K562 (cell line): ENCODE results near the gene LCN1. TPM values are rescaled to one million over a fixed set of nuclear protein-coding genes. Genes with fewer than 3 reads are reported as not detected.
A peak's percentile ranks its signal among the peaks of the same experiment; 100 is the strongest.

Experiments
- ATAC-seq: fragments of 200-7000 bp; cut with Tn5 transposase; 3 replicates; pipeline ENCODE4 v1.9.1; 2020; ENCODE audit warnings: moderate library complexity
- BruUV-seq: library from RNA; stranded (reverse); fragments of 400-500 nt; replicated peaks from 2 replicates; lab custom pipeline; 2021; lab: Mats Ljungman, UMichigan
- CTCF ChIA-PET: fragments of 300-600 bp; formaldehyde crosslinking; extraction: SDS; loops from one replicate; lab custom pipeline; 2021; ENCODE audit warnings: low intra/inter-chr PET ratio; lab: Yijun Ruan, JAX
- POLR2A ChIA-PET: fragments of 300-600, 350-650 bp; sonication (Branson Sonifier 250); formaldehyde crosslinking; extraction: SDS; loops from one replicate; lab custom pipeline; 2021; ENCODE audit warnings: antibody characterized with exemption, inconsistent platforms; lab: Yijun Ruan, JAX
- DNase-seq, 4 experiments: peaks; one replicate each; pipeline versions ENCODE4 v3.0.0 to v3.0.0-alpha.2; 2011 to 2018; ENCODE audit warnings: low spot score in 3 of 4, mixed read lengths in 3 of 4; ENCODE audit errors: extremely low read depth in 1 of 4
- FAIRE-seq: peaks from 2 replicates; lab custom pipeline; 2011; peaks lifted over from hg19 to GRCh38; lab: Jason Lieb, UNC
- H2AFZ ChIP-seq: 2 replicates; pipeline ENCODE4 v1.6.0; 2011; ENCODE audit warnings: low read depth, low read length, control low read depth, inconsistent platforms
- H3K27ac ChIP-seq: fragments of 200-600 bp; 3 replicates; pipeline ENCODE4 v1.8.0; 2011; ENCODE audit warnings: low read depth, mild to moderate bottlenecking, control low read depth, inconsistent platforms, low read length, moderate library complexity, mixed read lengths; ENCODE audit errors: extremely low read depth
- H3K27me3 ChIP-seq, 2 experiments: fragments of 300-600 bp in 1 of 2; 2 replicates in 1 of 2; 3 replicates in 1 of 2; pipeline versions ENCODE4 v1.6.0 to v1.8.0; 2011; ENCODE audit warnings: inconsistent platforms in 2 of 2, low read length in 2 of 2, mild to moderate bottlenecking in 1 of 2, mixed read lengths in 1 of 2, moderate library complexity in 1 of 2; ENCODE audit not compliant: control insufficient read depth in 2 of 2, insufficient read depth in 2 of 2
- H3K36me3 ChIP-seq: fragments of 300-600 bp; 3 replicates; pipeline ENCODE4 v1.8.0; 2011; ENCODE audit warnings: mild to moderate bottlenecking, low read length, inconsistent platforms; ENCODE audit not compliant: control insufficient read depth, insufficient read depth
- H3K4me1 ChIP-seq, 2 experiments: fragments of 200-600 bp in 1 of 2; replicated peaks in 1 of 2; 2 replicates in 1 of 2; 3 replicates in 1 of 2; pipeline versions ENCODE4 v1.5.1 to v1.8.0; 2011; ENCODE audit warnings: inconsistent platforms in 2 of 2, low read length in 2 of 2, mild to moderate bottlenecking in 1 of 2, mixed read lengths in 1 of 2, moderate library complexity in 1 of 2; ENCODE audit not compliant: control insufficient read depth in 2 of 2, insufficient read depth in 2 of 2
- H3K4me2 ChIP-seq: 2 replicates; pipeline ENCODE4 v1.6.1; 2011; ENCODE audit warnings: low read length, control low read depth, inconsistent platforms, mixed read lengths; ENCODE audit not compliant: insufficient read depth
- H3K4me3 ChIP-seq: fragments of 200-600 bp; sonication (generic), shearing (Covaris generic); 2 replicates; pipeline ENCODE4 v1.5.1; 2016; ENCODE audit warnings: control low read depth, inconsistent platforms
- H3K79me2 ChIP-seq: fragments of 200-600 bp; 3 replicates; pipeline ENCODE4 v1.8.0; 2011; ENCODE audit warnings: low read length, inconsistent platforms; ENCODE audit not compliant: control insufficient read depth, insufficient read depth
- H3K9ac ChIP-seq, 2 experiments: 2 replicates each; pipeline versions ENCODE4 v1.6.0 to v1.6.1; 2011; ENCODE audit warnings: low read depth in 2 of 2, low read length in 2 of 2, control low read depth in 1 of 2, inconsistent platforms in 1 of 2, mild to moderate bottlenecking in 1 of 2, mixed read lengths in 1 of 2; ENCODE audit not compliant: insufficient read depth in 1 of 2
- H3K9me1 ChIP-seq: one replicate; pipeline ENCODE4 v1.6.0; 2011; ENCODE audit warnings: inconsistent platforms, mild to moderate bottlenecking, low read length, moderate library complexity; ENCODE audit not compliant: control insufficient read depth, insufficient read depth
- H3K9me3 ChIP-seq: replicated peaks from 2 replicates; pipeline ENCODE4 v1.5.1; 2011; ENCODE audit warnings: low read depth, low read length, inconsistent platforms; ENCODE audit not compliant: control insufficient read depth, insufficient read depth
- H4K20me1 ChIP-seq: replicated peaks from 2 replicates; pipeline ENCODE4 v1.6.1; 2011; ENCODE audit warnings: low read length, inconsistent platforms, mixed read lengths; ENCODE audit not compliant: control insufficient read depth, insufficient read depth
- ETS2 ChIP-seq: IDR thresholded peaks from 2 replicates; pipeline ENCODE4 v1.6.1; 2016; ENCODE audit warnings: borderline replicate concordance, missing genetic modification characterization, mild to moderate bottlenecking, moderate library complexity, missing compliant biosample characterization; ENCODE audit not compliant: poor library complexity, severe bottlenecking
- MTA2 ChIP-seq: fragments of 450-650 bp; IDR thresholded peaks from 2 replicates; pipeline ENCODE4 v1.6.1; 2016; ENCODE audit warnings: low read depth
- PML ChIP-seq: IDR thresholded peaks from 2 replicates; pipeline ENCODE4 v1.6.1; 2012; ENCODE audit warnings: low read length, inconsistent platforms
- TFE3 ChIP-seq: fragments of 450-650 bp; formaldehyde crosslinking; IDR thresholded peaks from 2 replicates; pipeline ENCODE4 v1.4.0; 2020; ENCODE audit warnings: mild to moderate bottlenecking, mixed read lengths
- VEZF1 ChIP-seq: fragments of 200-800 bp; sonication (Bioruptor generic); IDR thresholded peaks from 2 replicates; pipeline ENCODE4 v1.6.1; 2017; ENCODE audit warnings: missing genetic modification characterization, missing compliant biosample characterization
- ZNF133 ChIP-seq: fragments of 250-450 bp; sonication (Bioruptor Pico); IDR thresholded peaks from 2 replicates; pipeline ENCODE4 v1.4.0; 2020; ENCODE audit warnings: mild to moderate bottlenecking
- ZNF174 ChIP-seq: fragments of 250-450 bp; sonication (Bioruptor Pico); IDR thresholded peaks from 2 replicates; pipeline ENCODE4 v1.4.0; 2020; ENCODE audit warnings: mild to moderate bottlenecking
- WGBS: fragments of 100-300 bp; shearing (Covaris generic); methylation state at CpG from one replicate; pipeline ENCODE4 v1.1.6; 2016; ENCODE audit warnings: low coverage, mixed read lengths; ENCODE audit not compliant: insufficient coverage; ENCODE audit errors: missing lambda C conversion rate; 5-methylcytosine and 5-hydroxymethylcytosine counted together
- in situ Hi-C: fragments of 300-500 bp; cut with MboI; formaldehyde crosslinking; loops from 4 replicates; pipeline ENCODE4 v1.15.0; 2018; ENCODE audit warnings: inconsistent platforms, mixed read lengths
- intact Hi-C: fragments of 100-400 bp; cut with micrococcal nuclease; formaldehyde crosslinking; loops from 2 replicates; pipeline ENCODE4 v1.14.2; 2022
- polyA plus RNA-seq, 8 experiments: library from polyadenylated mRNA; depleted of rRNA in 4 of 8; stranded (reverse) in 5 of 8; unstranded in 3 of 8; fragments of >200 nt; fragmentation: Nextera tagmentation in 2 of 8; fragmentation: Illumina TruSeq in 1 of 8; extraction: Ambion mirVana in 2 of 8; extraction: Trizol in 1 of 8; gene quantifications; 2 replicates each; pipeline versions ENCODE4 v1.2.1 to v1.2.3, GENCODE V29; 2011 to 2014; ENCODE audit warnings: inconsistent platforms in 1 of 8, missing spikeins in 1 of 8
- total RNA-seq, 7 experiments: library from RNA; depleted of rRNA in 6 of 7; stranded (reverse); fragments of >200 nt in 6 of 7; fragmentation: Illumina TruSeq in 2 of 7; extraction: Trizol in 2 of 7; gene quantifications; 2 replicates each; pipeline versions ENCODE4 v1.2.1 to v1.2.3, GENCODE V29; 2011 to 2021; ENCODE audit warnings: low replicate concordance in 1 of 7
- TF ChIP-seq, protein P1 (sequence below): sonication (generic); formaldehyde crosslinking; IDR thresholded peaks from 2 replicates; pipeline ENCODE4 v1.8.1; 2023; ENCODE audit warnings: missing genetic modification reagents, mild to moderate bottlenecking, borderline replicate concordance
- TF ChIP-seq, protein P2 (sequence below): fragments of 450-650 bp; IDR thresholded peaks from 2 replicates; pipeline ENCODE4 v1.7.1; 2018; ENCODE audit warnings: mild to moderate bottlenecking, low read depth; ENCODE audit not compliant: partially characterized antibody

LCN1 gene
- total and polyA plus RNA-seq, 9 of the 15 experiments (the other 6 are each of a cell fraction or from before 2014, with no cell fraction given) = not detected

DNA sequence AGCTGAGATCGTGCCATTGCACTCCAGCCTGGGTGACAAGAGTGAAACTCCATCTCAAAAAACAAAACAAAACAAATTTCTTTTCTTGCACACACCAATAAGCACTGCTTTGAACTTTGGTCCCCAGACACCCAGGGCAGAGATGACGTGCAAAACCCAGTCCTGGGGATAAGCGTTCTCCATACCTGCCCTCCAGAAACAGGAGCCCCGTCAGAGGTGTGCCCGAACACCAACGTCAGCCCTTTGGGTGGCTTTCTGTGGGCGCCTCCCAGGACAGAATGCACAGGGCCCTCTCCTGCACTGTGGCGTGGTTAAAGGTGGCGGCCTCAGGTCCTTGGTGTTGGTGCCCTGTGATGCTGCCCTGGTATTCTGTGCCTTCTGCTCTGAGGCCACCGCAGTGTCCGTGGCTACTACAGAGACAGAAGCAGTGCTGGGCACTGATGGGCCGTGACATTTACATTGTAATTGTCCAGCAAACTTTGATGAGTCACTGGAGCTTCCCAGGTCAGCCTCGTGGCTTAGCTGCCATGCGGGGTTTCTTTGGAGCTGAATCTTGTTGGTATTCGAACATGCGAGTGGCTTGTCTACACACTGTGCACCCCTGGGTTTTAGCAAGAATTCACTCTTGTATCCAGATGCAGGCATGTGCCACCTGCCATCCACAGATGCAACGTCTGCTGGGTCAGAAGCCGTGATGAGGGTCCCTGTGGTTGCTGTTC is 31.9 kb upstream of the LCN1 start:
- H3K27ac ChIP-seq = no peak overlapping the region
- H3K27me3 ChIP-seq = no peaks in the 10 kb centered on the region
- no peaks in the 10 kb centered on the region for H3K9me3 ChIP-seq
- DNase-seq (no peak), FAIRE-seq (peak; percentile 65), ATAC-seq (peak; percentile 47; the same call in 1 of the 3 replicates)
- H3K4me1 ChIP-seq = peaks cover 2 to 15% of the 10 kb centered on the region in 2 experiments; a peak in 2 of 5 replicates
- no peaks in the 10 kb centered on the region for H4K20me1 ChIP-seq
- BruUV-seq = no TSS peak
- no peak overlapping the region for H2AFZ ChIP-seq
- in situ Hi-C loops (no loop called here), intact Hi-C loops (no loop called here)
- peaks cover 39% of the 10 kb centered on the region; the same call in 1 of the 3 replicates for H3K36me3 ChIP-seq
- WGBS = 60% methylated on average over 18 of the region's 18 CpGs
- no peaks in the 10 kb centered on the region for H3K9me1 ChIP-seq
- H3K79me2 ChIP-seq = no peaks in the 10 kb centered on the region
- ChIA-PET POLR2A (interaction anchor here (0.5 to 3.1 kb wide), 3 partner anchors 8 to 418 kb away, joined by 3 to 13 read pairs (median 3); partner anchors contain the start of gene CAMSAP1), CTCF (no interaction called here)
- no peak overlapping the region for H3K4me3 ChIP-seq
- H3K4me2 ChIP-seq = no peak overlapping the region
- no peak overlapping the region for H3K9ac ChIP-seq
- TF ChIP-seq, protein P1, sequence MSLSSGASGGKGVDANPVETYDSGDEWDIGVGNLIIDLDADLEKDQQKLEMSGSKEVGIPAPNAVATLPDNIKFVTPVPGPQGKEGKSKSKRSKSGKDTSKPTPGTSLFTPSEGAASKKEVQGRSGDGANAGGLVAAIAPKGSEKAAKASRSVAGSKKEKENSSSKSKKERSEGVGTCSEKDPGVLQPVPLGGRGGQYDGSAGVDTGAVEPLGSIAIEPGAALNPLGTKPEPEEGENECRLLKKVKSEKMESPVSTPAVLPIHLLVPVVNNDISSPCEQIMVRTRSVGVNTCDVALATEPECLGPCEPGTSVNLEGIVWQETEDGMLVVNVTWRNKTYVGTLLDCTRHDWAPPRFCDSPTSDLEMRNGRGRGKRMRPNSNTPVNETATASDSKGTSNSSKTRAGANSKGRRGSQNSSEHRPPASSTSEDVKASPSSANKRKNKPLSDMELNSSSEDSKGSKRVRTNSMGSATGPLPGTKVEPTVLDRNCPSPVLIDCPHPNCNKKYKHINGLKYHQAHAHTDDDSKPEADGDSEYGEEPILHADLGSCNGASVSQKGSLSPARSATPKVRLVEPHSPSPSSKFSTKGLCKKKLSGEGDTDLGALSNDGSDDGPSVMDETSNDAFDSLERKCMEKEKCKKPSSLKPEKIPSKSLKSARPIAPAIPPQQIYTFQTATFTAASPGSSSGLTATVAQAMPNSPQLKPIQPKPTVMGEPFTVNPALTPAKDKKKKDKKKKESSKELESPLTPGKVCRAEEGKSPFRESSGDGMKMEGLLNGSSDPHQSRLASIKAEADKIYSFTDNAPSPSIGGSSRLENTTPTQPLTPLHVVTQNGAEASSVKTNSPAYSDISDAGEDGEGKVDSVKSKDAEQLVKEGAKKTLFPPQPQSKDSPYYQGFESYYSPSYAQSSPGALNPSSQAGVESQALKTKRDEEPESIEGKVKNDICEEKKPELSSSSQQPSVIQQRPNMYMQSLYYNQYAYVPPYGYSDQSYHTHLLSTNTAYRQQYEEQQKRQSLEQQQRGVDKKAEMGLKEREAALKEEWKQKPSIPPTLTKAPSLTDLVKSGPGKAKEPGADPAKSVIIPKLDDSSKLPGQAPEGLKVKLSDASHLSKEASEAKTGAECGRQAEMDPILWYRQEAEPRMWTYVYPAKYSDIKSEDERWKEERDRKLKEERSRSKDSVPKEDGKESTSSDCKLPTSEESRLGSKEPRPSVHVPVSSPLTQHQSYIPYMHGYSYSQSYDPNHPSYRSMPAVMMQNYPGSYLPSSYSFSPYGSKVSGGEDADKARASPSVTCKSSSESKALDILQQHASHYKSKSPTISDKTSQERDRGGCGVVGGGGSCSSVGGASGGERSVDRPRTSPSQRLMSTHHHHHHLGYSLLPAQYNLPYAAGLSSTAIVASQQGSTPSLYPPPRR (CRISPR knock-in tag) = no peak
- TF ChIP-seq ZNF174 (CRISPR knock-in tag) (no peak), VEZF1 (CRISPR knock-in tag) (no peak), PML (no peak), ZNF133 (CRISPR knock-in tag) (no peak), TFE3 (CRISPR knock-in tag) (no peak), ETS2 (tag) (no peak), MTA2 (no peak)
- TF ChIP-seq, protein P2, sequence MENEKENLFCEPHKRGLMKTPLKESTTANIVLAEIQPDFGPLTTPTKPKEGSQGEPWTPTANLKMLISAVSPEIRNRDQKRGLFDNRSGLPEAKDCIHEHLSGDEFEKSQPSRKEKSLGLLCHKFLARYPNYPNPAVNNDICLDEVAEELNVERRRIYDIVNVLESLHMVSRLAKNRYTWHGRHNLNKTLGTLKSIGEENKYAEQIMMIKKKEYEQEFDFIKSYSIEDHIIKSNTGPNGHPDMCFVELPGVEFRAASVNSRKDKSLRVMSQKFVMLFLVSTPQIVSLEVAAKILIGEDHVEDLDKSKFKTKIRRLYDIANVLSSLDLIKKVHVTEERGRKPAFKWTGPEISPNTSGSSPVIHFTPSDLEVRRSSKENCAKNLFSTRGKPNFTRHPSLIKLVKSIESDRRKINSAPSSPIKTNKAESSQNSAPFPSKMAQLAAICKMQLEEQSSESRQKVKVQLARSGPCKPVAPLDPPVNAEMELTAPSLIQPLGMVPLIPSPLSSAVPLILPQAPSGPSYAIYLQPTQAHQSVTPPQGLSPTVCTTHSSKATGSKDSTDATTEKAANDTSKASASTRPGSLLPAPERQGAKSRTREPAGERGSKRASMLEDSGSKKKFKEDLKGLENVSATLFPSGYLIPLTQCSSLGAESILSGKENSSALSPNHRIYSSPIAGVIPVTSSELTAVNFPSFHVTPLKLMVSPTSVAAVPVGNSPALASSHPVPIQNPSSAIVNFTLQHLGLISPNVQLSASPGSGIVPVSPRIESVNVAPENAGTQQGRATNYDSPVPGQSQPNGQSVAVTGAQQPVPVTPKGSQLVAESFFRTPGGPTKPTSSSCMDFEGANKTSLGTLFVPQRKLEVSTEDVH = no peak
